Nucleus accumbens (tissue), 56 donors: Measurements from ENCODE around the gene PCNP.
"Not testable (repeated sequence)": the region's sequence is repeated elsewhere in the genome, so short reads cannot be mapped to it uniquely, and the experiment has no call there.

Experiments
- DNase-seq, 56 donors: peaks; one replicate each; lab custom pipeline; 2025; lab: John Stamatoyannopoulos, UW

Gene PCNP

DNA sequence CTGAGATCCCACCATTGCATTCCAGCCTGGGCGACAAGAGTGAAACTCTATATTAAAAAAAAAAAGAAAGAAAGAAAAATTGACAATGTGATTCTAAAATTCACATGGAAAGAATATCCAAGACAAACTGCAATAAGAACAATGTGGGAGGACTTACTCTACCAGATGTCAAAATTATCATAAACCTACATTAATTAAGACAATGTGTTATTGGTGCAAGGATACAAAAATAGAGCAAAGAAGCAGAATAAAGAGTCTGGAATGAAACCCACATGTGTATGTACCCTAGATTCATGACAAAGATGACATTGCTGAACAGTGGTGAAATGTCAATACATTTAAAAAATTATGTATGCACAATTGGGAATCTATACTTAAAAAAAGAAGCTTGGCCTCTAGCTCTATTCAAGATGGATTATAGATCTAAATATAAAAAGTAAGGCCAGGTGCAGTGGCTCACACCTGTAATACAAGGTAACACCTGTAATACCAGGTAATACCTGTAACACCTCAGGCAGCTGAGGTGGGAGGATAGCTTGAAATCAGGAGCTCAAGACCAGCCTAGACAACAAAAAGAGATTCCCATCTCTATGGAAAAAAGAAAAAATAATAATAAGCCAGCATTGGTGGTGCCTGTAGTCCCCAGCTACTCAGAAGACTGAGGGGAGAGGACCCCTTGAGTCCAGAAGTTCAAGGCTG lies 57.3 kb downstream of the PCNP start:
- no peak for DNase-seq

DNA sequence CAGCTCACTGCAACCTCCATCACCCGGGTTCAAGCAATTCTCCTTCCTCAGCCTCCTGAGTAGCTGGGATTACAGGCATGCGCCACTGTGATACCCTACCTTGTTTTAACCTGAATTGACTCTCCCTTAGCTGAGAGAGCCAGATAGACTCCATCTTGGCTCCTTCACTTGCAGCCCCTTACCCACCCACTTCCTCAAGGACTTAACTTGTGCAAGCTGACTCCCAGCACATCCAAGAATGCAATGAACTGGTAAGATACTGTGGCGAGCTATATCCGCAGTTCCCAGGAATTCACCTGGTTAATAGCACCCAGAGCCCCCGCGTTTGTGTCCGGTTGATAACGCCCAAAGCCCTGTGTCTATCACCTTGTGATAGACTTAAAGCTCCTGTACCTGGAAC lies 58.0 kb downstream of the PCNP start:
- not testable (repeated sequence) for DNase-seq

DNA sequence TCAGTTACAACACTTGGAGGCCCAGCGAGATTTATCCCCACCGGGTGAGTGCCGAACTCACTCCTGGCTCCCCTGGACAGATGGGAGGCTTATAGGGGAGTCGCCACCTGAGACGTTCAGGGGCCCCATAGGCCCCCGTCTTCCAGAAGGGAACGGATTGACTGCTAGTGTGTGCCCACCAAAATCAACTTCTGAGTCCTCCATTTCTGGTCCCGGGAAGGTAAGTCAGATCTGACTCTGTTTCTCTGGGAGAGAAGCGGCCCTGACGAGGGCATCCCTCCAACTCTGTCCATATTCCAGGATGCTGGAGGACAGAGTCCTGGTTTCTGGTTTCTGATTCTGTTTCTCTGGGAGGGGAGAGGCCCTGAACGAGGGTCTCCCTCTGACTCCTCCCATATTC lies 58.6 kb downstream of the PCNP start:
- no peak for DNase-seq

DNA sequence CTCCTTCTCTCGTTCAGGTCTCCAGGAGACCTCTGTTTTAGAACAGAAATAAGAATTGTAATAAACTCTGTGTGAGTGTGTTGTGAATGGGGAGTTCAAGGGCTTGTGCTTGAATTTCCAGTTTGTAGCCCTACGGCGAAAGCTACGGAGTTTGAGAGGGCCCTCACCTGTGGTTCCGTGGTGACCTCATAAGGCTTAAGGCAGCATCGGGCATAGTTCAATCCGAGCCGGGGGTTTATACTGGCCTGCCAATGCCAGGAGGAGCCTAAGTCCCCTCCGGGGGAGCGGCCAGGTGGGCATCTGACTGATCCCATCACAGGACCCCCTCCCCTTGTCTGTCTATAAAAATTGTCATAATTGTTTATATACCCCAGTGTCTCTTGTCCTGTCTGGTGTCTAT lies 59.2 kb downstream of the PCNP start:
- no peak for DNase-seq

DNA sequence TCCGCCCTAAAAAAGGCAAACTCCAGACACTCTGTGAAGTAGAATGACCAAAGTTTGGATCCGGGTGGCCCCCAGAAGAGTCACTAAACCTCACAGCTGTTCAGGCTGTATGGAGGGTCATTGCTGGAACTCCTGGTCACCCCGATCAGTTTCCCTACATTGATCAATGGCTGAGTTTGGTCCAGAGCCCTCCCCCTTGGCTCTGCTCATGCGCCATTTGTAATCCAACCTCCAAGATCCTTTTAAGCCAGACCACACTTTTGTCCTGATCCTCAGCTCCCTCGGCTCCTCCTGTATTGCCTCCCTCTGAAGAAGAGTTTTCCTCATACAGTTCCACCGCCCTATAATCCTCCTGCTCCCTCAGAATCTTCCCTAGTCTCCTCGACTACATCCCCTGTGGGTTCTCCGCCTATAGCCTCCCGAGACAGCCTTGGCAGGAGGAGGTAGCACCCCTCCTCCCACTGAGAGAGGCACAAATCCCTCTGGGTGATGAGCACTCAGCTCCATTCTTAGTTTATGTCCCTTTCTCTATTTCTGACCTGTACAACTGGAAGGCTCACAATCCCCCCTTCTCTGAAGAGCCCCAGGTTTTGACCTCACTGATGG lies 60.7 kb downstream of the PCNP start:
- DNase-seq: no peak

DNA sequence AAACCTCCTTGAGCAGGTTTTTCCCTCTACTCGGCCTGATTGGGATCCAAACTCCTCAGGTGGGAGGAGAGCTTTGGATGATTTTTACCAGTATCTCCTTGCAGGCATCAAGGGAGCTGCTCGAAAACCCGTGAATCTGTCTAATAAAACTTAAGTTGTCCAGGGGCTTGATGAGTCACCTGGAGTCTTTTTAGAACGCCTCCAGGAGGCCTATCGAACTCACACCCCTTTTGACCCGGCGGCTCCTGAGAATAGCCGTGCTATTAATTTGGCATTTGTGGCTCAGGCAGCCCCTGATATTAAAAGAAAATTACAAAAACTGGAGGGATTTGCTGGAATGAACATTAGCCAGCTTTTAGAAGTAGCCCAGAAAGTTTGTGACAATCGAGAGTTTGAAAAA lies 61.4 kb downstream of the PCNP start:
- no peak for DNase-seq

DNA sequence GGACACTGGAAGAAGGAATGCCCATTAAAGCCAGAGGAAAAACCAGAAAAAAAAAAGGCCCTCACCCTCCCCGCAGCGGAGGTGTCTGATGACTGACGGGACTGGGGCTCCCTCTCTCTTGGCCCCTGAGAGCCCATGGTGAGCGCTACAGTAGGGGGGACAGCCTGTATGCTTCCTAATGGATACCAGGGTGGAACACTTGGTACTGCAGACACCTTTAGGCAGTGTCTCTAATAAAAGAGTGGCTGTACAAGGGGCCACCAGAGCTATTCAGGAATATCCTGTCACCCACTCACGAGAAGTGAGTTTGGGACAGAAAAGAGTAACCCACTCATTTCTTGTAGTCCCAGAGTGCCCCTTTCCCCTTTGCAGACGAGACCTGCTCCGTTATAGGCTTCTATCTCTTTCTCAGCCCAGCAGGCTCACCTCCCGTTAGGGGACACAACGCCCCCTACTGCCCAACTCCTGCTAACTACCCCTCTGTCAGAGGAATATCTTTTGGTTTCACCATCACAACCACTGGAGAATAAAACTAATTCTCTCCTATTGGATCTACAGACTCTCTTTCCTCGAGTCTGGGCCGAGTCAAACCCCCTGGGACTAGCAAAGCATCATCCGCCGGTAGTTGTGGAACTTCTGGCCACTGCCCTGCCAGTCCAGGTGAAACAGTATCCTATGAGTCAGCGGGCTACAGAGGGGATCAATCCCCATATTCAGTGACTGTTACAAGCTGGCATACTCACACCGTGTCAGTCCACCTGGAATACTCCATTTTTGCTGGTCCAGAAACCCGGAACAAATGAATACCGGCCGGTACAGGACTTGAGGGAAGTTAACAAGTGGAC lies 62.2 kb downstream of the PCNP start:
- DNase-seq: peak in 36 of 56 donors; percentile 1 to 67 (median 12)

DNA sequence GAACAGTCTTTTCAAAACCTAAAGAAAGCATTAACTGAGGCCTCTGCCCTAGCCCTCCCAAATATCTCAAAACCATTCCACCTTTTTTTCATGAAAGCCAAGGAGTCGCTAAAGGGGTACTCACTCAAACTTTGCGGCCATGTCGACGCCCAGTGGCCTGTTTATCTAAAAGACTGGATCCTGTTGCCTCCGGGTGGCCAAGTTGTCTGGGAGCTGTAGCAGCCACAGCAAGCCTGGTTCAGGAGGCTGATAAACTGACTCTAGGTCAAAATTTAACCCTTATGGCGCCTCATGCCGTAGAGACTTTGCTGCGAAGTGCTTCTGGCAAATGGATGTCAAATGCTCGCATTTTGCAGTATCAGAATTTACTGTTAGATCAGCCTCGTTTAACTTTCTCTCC lies 63.5 kb downstream of the PCNP start:
- no peak for DNase-seq

DNA sequence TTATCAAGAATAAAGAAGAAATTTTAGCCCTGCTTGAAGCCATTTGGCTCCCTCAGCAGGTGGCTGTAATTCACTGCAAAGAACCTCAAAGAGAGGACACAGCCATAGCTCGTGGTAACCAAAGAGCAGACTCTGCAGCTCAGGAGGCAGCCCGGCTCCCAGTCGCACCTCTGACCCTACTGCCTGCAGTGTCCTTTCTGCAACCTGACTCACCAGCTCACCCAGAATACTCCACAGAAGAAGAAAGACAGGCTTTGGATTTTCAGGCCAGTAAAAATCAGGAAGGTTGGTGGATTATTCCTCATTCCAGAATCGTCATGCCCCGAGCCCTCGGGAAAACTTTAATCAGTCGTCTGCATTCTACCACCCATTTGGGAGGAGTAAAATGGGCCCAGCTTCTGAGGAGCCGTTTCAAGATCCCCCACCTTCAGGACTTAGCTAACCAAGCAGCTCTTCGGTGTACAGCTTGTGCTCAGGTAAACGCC lies 64.3 kb downstream of the PCNP start:
- DNase-seq: no peak

DNA sequence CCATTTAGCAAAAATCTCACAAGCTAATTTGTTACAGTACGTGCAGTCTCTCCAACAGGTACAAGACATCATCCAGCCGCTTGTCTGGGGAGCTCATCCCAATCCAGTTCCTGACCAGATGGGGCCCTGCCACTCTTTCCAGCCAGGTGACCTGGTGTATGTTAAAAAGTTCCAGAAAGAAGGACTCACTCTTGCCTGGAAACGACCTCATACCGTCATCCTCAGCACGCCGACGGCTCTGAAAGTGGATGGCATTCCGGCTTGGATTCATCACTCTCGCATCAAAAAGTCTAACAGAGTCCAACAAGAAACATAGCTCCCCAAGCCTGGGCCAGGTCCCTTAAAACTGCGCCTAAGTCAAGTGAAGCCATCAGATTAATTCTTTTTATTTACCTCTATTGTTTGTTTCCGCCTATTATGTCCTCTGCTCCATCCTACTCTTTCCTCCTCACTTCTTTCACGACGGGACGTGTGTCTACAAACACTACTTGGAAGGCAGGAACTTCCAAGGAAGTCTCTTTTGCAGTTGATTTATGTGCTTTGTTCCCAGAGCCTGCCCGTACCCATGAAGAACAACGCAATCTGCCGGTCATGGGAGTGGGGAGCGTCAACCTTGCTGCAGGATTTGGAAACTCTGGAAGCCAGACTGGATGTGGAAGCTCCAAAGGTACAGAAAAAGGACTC lies 65.4 kb downstream of the PCNP start:
- DNase-seq: no peak

DNA sequence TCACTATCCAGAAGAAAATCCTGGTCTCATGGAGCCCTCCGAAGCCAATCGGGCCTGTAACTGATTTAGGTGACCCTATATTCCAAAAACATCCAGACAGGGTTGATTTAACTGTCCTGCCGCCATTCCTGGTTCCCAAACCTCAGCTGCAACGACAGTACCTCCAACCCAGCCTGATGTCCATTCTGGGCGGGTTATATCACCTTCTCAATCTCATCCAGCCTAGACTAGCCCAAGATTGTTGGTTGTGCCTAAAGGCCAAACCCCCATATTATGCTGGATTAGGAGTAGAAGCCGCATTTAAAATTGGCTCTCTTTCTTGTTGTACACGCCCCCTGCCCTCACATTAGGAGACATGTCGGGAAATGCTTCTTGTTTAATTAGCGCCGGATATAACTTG lies 66.3 kb downstream of the PCNP start:
- DNase-seq: no peak

DNA sequence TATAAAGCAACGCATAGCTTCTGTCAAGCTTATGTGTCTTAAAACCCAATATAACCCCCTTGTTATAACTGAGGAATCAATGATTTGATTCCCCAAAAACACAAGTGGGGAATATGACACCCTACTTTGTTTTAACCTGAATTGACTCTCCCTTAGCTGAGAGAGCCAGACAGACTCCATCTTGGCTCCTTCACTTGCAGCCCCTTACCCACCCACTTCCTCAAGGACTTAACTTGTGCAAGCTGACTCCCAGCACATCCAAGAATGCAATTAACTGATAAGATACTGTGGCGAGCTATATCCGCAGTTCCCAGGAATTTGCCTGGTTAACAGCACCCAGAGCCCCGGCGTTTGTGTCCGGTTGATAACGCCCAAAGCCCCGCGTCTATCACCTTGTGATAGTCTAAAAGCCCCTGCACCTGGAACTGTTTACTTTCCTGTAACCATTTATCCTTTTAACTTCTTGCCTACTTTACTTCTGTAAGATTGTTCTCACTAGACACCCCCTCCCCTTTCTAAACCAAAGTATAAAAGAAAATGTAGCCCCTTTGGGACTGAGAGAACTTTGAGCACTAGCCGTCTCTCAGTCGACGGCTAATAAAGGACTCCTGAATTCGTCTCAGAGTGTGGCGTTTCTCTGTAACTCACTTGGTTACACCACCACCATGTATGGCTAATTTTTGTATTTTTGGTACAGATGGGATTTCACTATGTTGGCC lies 67.6 kb downstream of the PCNP start:
- not testable (repeated sequence) for DNase-seq

DNA sequence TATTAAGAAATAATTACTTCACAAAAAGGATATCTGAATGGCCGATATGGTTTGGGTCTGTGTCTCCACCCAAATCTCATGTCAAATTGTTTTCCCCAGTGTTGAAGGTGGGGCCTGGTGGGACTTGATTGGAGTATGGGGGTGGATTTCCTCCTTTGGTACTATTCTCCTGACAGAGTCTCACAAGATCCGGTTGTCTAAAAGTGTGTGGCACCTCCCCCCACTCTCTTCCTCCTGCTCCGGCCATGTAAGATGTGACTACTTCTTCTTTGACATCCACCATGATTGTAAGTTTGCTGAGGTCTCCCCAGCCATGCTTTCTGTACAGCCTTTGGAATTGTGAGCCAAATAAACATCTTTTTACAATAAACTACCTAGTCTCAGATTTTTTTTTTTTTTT lies 68.5 kb downstream of the PCNP start:
- DNase-seq: no peak

DNA sequence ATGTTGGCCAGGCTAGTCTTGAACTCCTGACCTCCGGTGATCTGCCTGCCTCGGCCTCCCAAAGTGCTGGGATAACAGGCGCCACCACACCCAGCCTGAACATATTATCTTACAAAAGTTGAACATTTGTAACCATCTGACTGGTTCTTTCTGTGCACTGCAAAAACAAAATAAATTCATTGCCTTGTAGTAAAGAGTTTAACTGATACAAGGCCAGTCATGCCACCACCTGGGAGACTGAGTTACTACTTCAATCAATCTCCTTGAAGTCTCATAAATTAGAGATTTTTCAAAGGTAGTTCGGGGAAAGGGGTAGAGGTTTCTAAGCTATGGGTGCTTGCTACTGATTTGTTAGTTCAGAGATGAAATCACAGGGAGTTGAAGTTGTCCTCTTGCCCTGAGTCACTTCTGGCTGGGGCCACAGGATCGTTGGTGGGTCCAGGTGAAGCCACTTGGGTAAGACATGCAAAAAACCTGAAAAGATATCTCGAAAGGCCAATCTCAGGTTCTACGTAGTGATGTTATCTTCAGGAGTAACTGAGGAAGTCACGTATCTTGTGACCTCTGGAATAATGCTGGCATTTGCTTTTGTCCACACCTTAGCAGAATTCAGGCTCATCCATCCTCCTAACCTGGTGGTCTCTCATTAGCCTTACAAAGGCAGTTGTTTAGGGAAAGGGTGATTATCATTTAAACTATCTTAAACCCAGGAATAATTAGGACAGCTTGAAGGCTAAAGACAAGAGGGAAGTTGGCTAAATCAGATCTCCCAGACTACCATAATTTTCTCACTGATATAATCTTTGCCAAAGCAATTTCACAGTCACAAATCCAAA lies 69.2 kb downstream of the PCNP start:
- DNase-seq: no peak
